ENCODE data around the gene FRMD1. TPM values are rescaled to one million over a fixed set of nuclear protein-coding genes. Genes with fewer than 3 reads are reported as not detected.
A peak's percentile ranks its signal among the peaks of the same experiment; 100 is the strongest.

FRMD1 gene
- total RNA-seq, 2 donors from 2014 or later = not detected

DNA sequence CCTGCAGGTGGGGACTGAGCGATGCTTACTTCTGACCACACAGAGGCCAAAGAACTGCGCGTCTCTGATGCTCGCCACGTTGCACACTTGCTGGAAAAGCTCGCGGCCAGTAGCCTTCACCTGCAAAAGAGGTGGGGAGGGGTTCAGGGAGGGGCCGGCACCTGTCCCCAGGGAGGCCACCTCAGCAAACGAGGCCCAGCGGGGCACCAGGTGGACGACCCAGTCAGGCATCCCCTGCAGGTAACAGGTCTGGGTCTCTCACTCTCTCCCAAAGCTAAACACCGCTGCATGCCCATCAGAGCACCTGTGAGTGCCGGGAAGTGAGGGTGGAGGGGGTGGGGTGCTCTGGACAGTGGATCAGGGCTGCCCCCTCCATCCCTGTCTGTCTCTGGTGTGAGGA lies 3.8 kb downstream of the FRMD1 start:
- WGBS, 2 donors = 71 to 88% methylated on average over 7 to 13 of the region's 13 CpGs
- H3K36me3 ChIP-seq (replicated peaks in 1 of 2; ENCODE audit: insufficient read depth in 1 of 2, low read depth in 2 of 2) = no peaks in the 10 kb centered on the region
- intact Hi-C loops (cut with DNase I) = no loop called here
- no peak for TF ChIP-seq POLR2A (IDR thresholded peaks at IDR 0.05)
- TF ChIP-seq, protein P1, sequence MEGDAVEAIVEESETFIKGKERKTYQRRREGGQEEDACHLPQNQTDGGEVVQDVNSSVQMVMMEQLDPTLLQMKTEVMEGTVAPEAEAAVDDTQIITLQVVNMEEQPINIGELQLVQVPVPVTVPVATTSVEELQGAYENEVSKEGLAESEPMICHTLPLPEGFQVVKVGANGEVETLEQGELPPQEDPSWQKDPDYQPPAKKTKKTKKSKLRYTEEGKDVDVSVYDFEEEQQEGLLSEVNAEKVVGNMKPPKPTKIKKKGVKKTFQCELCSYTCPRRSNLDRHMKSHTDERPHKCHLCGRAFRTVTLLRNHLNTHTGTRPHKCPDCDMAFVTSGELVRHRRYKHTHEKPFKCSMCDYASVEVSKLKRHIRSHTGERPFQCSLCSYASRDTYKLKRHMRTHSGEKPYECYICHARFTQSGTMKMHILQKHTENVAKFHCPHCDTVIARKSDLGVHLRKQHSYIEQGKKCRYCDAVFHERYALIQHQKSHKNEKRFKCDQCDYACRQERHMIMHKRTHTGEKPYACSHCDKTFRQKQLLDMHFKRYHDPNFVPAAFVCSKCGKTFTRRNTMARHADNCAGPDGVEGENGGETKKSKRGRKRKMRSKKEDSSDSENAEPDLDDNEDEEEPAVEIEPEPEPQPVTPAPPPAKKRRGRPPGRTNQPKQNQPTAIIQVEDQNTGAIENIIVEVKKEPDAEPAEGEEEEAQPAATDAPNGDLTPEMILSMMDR (IDR thresholded peaks at IDR 0.05) = no peak
- no peak overlapping the region for H3K4me3 ChIP-seq
- DNase-seq = no peak
- no peaks in the 10 kb centered on the region for H3K9me3 ChIP-seq
- no peak overlapping the region for H3K27ac ChIP-seq
- no peaks in the 10 kb centered on the region for H3K27me3 ChIP-seq
- ATAC-seq = no peak
- H3K4me1 ChIP-seq = no peaks in the 10 kb centered on the region

- 66 to 79% methylated on average over 4 to 12 of the region's 13 CpGs for whole genome bisulfite sequencing, 2 donors
- no peak for DNase-seq
- intact Hi-C loops (cut with DNase I) = no loop called here
Measured at GRCh38 chr6:168073937-168074730, 4.9 kb downstream of the FRMD1 start.

DNA sequence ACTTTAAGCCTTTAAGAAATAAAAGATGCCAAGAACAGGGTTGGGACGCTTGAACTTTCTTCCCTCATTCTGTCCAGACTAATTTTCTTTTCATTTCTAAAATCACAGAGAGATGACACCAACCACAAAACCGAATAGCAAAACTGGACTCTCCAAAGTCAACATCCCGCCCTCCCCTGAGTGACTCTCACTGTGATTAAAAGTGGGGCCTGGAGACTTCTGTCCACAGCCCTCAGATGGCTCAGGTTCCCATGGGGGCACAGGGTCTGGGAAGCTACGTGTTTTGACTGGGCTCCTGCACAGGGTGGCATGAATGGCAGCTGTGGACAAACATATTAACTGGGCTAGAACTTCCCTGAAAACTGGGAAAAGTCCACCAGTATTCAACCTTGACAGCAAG lies 6.3 kb downstream of the FRMD1 start:
- no peak for DNase-seq
- ATAC-seq = no peak
- Histone ChIP-seq H3K4me1 (no peaks in the 10 kb centered on the region), H3K4me3 (no peak overlapping the region), H3K9me3 (no peaks in the 10 kb centered on the region), H3K27me3 (no peaks in the 10 kb centered on the region), H3K36me3 (replicated peaks in 1 of 2; ENCODE audit: insufficient read depth in 1 of 2, low read depth in 2 of 2) (no peaks in the 10 kb centered on the region), H3K27ac (no peak overlapping the region)
- 56 to 68% methylated on average over 4 of the region's 4 CpGs for WGBS, 2 donors
- intact Hi-C loops (cut with DNase I) = no loop called here
- TF ChIP-seq POLR2A (IDR thresholded peaks at IDR 0.05) = no peak
- TF ChIP-seq, protein P1 (IDR thresholded peaks at IDR 0.05) = no peak

More at GRCh38 chr6:168073937-168074730, 4.9 kb downstream of the FRMD1 start:
- no peaks in the 10 kb centered on the region for H3K9me3 ChIP-seq
- no peaks in the 10 kb centered on the region for H3K36me3 ChIP-seq (replicated peaks in 1 of 2; ENCODE audit: insufficient read depth in 1 of 2, low read depth in 2 of 2)
- H3K4me3 ChIP-seq = no peak overlapping the region
- H3K4me1 ChIP-seq = no peaks in the 10 kb centered on the region
- H3K27me3 ChIP-seq = no peaks in the 10 kb centered on the region
- H3K27ac ChIP-seq = no peak overlapping the region
- TF ChIP-seq, protein P1 (IDR thresholded peaks at IDR 0.05) = no peak
- TF ChIP-seq POLR2A (IDR thresholded peaks at IDR 0.05) = no peak
- no peak for ATAC-seq

GRCh38 chr6:168072261-168072660 lies 6.8 kb downstream of the FRMD1 start:
- H3K27ac ChIP-seq = no peak overlapping the region
- H3K36me3 ChIP-seq (replicated peaks in 1 of 2; ENCODE audit: insufficient read depth in 1 of 2, low read depth in 2 of 2) = no peaks in the 10 kb centered on the region
- TF ChIP-seq, protein P1 (IDR thresholded peaks at IDR 0.05) = no peak
- no peak for TF ChIP-seq POLR2A (IDR thresholded peaks at IDR 0.05)
- intact Hi-C loops (cut with DNase I) = no loop called here
- H3K9me3 ChIP-seq = no peaks in the 10 kb centered on the region
- DNase-seq = no peak
- no peak overlapping the region for H3K4me3 ChIP-seq
- 82 to 91% methylated on average over 15 to 24 of the region's 24 CpGs for WGBS, 2 donors
- H3K27me3 ChIP-seq = no peaks in the 10 kb centered on the region
- H3K4me1 ChIP-seq = no peaks in the 10 kb centered on the region
- ATAC-seq = no peak

GRCh38 chr6:168071620-168072019 lies 7.4 kb downstream of the FRMD1 start:
- Histone ChIP-seq H3K9me3 (no peaks in the 10 kb centered on the region), H3K36me3 (replicated peaks in 1 of 2; ENCODE audit: insufficient read depth in 1 of 2, low read depth in 2 of 2) (no peaks in the 10 kb centered on the region), H3K4me3 (no peak overlapping the region), H3K27ac (no peak overlapping the region), H3K27me3 (no peaks in the 10 kb centered on the region), H3K4me1 (no peaks in the 10 kb centered on the region)
- intact Hi-C loops (cut with DNase I) = no loop called here
- DNase-seq (peak in 1 of 4 donors; percentile 36), ATAC-seq (no peak)
- TF ChIP-seq, protein P1 (IDR thresholded peaks at IDR 0.05) = peak in 2 of 7 experiments; percentile 31 to 34
- TF ChIP-seq POLR2A (IDR thresholded peaks at IDR 0.05) = no peak
- WGBS, 2 donors = 25 to 61% methylated on average over 3 to 9 of the region's 9 CpGs
